ENCODE results near the gene AJAP1. TPM values are rescaled to one million over a fixed set of nuclear protein-coding genes. Genes with fewer than 3 reads are reported as not detected.

The AJAP1 gene
- total and polyA plus RNA-seq, 2 of the 8 experiments (the other 6 are each of a cell fraction or from before 2014, with no cell fraction given), result 1.9 to 6.2 TPM

DNA sequence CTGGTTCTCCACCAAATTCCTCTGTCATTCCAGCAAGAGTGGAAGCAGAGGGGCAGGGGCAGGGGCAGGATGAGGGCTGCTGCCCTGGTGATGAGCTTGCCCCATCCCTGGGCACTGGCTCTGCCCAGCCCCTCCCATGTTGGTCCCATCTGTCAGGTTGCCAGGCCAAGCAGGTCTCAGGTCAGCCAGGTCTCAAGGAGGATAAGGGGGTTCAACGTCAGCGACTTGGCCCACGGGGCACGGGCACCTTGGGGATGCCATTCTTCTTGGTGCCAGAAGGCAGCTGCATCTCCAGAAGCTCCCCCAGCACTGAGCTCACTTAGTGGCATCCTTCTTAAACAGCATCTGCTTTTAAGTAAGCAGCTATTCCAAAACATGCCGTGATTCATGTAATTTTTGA is 133.1 kb downstream of the AJAP1 start (continued):
- TF ChIP-seq, protein P1, sequence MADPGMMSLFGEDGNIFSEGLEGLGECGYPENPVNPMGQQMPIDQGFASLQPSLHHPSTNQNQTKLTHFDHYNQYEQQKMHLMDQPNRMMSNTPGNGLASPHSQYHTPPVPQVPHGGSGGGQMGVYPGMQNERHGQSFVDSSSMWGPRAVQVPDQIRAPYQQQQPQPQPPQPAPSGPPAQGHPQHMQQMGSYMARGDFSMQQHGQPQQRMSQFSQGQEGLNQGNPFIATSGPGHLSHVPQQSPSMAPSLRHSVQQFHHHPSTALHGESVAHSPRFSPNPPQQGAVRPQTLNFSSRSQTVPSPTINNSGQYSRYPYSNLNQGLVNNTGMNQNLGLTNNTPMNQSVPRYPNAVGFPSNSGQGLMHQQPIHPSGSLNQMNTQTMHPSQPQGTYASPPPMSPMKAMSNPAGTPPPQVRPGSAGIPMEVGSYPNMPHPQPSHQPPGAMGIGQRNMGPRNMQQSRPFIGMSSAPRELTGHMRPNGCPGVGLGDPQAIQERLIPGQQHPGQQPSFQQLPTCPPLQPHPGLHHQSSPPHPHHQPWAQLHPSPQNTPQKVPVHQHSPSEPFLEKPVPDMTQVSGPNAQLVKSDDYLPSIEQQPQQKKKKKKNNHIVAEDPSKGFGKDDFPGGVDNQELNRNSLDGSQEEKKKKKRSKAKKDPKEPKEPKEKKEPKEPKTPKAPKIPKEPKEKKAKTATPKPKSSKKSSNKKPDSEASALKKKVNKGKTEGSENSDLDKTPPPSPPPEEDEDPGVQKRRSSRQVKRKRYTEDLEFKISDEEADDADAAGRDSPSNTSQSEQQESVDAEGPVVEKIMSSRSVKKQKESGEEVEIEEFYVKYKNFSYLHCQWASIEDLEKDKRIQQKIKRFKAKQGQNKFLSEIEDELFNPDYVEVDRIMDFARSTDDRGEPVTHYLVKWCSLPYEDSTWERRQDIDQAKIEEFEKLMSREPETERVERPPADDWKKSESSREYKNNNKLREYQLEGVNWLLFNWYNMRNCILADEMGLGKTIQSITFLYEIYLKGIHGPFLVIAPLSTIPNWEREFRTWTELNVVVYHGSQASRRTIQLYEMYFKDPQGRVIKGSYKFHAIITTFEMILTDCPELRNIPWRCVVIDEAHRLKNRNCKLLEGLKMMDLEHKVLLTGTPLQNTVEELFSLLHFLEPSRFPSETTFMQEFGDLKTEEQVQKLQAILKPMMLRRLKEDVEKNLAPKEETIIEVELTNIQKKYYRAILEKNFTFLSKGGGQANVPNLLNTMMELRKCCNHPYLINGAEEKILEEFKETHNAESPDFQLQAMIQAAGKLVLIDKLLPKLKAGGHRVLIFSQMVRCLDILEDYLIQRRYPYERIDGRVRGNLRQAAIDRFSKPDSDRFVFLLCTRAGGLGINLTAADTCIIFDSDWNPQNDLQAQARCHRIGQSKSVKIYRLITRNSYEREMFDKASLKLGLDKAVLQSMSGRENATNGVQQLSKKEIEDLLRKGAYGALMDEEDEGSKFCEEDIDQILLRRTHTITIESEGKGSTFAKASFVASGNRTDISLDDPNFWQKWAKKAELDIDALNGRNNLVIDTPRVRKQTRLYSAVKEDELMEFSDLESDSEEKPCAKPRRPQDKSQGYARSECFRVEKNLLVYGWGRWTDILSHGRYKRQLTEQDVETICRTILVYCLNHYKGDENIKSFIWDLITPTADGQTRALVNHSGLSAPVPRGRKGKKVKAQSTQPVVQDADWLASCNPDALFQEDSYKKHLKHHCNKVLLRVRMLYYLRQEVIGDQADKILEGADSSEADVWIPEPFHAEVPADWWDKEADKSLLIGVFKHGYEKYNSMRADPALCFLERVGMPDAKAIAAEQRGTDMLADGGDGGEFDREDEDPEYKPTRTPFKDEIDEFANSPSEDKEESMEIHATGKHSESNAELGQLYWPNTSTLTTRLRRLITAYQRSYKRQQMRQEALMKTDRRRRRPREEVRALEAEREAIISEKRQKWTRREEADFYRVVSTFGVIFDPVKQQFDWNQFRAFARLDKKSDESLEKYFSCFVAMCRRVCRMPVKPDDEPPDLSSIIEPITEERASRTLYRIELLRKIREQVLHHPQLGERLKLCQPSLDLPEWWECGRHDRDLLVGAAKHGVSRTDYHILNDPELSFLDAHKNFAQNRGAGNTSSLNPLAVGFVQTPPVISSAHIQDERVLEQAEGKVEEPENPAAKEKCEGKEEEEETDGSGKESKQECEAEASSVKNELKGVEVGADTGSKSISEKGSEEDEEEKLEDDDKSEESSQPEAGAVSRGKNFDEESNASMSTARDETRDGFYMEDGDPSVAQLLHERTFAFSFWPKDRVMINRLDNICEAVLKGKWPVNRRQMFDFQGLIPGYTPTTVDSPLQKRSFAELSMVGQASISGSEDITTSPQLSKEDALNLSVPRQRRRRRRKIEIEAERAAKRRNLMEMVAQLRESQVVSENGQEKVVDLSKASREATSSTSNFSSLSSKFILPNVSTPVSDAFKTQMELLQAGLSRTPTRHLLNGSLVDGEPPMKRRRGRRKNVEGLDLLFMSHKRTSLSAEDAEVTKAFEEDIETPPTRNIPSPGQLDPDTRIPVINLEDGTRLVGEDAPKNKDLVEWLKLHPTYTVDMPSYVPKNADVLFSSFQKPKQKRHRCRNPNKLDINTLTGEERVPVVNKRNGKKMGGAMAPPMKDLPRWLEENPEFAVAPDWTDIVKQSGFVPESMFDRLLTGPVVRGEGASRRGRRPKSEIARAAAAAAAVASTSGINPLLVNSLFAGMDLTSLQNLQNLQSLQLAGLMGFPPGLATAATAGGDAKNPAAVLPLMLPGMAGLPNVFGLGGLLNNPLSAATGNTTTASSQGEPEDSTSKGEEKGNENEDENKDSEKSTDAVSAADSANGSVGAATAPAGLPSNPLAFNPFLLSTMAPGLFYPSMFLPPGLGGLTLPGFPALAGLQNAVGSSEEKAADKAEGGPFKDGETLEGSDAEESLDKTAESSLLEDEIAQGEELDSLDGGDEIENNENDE (IDR thresholded peaks at IDR 0.05; ENCODE audit: insufficient replicate concordance, low read length), result no peak
- TF ChIP-seq POLR2A (IDR thresholded peaks at IDR 0.05; ENCODE audit: control extremely low read depth in 1 of 2, low read depth in 2 of 2, low read length in 2 of 2) (no peak), PHF8 (conservative IDR thresholded peaks at IDR 0.05; ENCODE audit: low read depth, low read length) (no peak), HDAC2 (IDR thresholded peaks at IDR 0.05; ENCODE audit: borderline replicate concordance in 1 of 2, low read depth in 2 of 2, low read length in 2 of 2) (no peak)

Measured in H1 (cell line).